Measurements from ENCODE around the gene FCMR.

- TF ChIP-seq POLR2AphosphoS5 (IDR thresholded peaks at IDR 0.05; ENCODE audit: low read depth) (no peak), EZH2phosphoT487 (IDR thresholded peaks at IDR 0.05; ENCODE audit: unreplicated experiment) (no peak), EZH2 (IDR thresholded peaks at IDR 0.05; ENCODE audit: low read depth, unreplicated experiment) (no peak), JUNB (IDR thresholded peaks at IDR 0.05; ENCODE audit: unreplicated experiment) (no peak), CREB1 (CRISPR knock-in tag; IDR thresholded peaks at IDR 0.05; ENCODE audit: low read depth) (no peak), ZNF114 (CRISPR knock-in tag; IDR thresholded peaks at IDR 0.05) (no peak), STAT1 (IDR thresholded peaks at IDR 0.05; ENCODE audit: unreplicated experiment) (no peak), ZNF331 (CRISPR knock-in tag; IDR thresholded peaks at IDR 0.05; ENCODE audit: low read depth) (no peak), NANOG (IDR thresholded peaks at IDR 0.05; ENCODE audit: borderline replicate concordance) (no peak), ZNF462 (CRISPR knock-in tag; IDR thresholded peaks at IDR 0.05) (no peak)
- TF ChIP-seq, protein P1, sequence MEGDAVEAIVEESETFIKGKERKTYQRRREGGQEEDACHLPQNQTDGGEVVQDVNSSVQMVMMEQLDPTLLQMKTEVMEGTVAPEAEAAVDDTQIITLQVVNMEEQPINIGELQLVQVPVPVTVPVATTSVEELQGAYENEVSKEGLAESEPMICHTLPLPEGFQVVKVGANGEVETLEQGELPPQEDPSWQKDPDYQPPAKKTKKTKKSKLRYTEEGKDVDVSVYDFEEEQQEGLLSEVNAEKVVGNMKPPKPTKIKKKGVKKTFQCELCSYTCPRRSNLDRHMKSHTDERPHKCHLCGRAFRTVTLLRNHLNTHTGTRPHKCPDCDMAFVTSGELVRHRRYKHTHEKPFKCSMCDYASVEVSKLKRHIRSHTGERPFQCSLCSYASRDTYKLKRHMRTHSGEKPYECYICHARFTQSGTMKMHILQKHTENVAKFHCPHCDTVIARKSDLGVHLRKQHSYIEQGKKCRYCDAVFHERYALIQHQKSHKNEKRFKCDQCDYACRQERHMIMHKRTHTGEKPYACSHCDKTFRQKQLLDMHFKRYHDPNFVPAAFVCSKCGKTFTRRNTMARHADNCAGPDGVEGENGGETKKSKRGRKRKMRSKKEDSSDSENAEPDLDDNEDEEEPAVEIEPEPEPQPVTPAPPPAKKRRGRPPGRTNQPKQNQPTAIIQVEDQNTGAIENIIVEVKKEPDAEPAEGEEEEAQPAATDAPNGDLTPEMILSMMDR (conservative IDR thresholded peaks at IDR 0.05; ENCODE audit: low read depth in 2 of 2) = no peak
- TF ChIP-seq, protein P2, sequence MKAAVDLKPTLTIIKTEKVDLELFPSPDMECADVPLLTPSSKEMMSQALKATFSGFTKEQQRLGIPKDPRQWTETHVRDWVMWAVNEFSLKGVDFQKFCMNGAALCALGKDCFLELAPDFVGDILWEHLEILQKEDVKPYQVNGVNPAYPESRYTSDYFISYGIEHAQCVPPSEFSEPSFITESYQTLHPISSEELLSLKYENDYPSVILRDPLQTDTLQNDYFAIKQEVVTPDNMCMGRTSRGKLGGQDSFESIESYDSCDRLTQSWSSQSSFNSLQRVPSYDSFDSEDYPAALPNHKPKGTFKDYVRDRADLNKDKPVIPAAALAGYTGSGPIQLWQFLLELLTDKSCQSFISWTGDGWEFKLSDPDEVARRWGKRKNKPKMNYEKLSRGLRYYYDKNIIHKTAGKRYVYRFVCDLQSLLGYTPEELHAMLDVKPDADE (IDR thresholded peaks at IDR 0.05) = no peak
- TF ChIP-seq, protein P3, sequence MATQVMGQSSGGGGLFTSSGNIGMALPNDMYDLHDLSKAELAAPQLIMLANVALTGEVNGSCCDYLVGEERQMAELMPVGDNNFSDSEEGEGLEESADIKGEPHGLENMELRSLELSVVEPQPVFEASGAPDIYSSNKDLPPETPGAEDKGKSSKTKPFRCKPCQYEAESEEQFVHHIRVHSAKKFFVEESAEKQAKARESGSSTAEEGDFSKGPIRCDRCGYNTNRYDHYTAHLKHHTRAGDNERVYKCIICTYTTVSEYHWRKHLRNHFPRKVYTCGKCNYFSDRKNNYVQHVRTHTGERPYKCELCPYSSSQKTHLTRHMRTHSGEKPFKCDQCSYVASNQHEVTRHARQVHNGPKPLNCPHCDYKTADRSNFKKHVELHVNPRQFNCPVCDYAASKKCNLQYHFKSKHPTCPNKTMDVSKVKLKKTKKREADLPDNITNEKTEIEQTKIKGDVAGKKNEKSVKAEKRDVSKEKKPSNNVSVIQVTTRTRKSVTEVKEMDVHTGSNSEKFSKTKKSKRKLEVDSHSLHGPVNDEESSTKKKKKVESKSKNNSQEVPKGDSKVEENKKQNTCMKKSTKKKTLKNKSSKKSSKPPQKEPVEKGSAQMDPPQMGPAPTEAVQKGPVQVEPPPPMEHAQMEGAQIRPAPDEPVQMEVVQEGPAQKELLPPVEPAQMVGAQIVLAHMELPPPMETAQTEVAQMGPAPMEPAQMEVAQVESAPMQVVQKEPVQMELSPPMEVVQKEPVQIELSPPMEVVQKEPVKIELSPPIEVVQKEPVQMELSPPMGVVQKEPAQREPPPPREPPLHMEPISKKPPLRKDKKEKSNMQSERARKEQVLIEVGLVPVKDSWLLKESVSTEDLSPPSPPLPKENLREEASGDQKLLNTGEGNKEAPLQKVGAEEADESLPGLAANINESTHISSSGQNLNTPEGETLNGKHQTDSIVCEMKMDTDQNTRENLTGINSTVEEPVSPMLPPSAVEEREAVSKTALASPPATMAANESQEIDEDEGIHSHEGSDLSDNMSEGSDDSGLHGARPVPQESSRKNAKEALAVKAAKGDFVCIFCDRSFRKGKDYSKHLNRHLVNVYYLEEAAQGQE (IDR thresholded peaks at IDR 0.05; ENCODE audit: unreplicated experiment) = no peak
Measured at GRCh38 chr1:206944703-206945102, 23.0 kb upstream of the FCMR start.
